Activated CD8-positive, alpha-beta T cell treated with anti-CD3 and anti-CD28 coated beads for 36 hours (primary cell): ENCODE measurements around the gene CHAC1. TPM values are rescaled to one million over a fixed set of nuclear protein-coding genes. Genes with fewer than 3 reads are reported as not detected.

ENCODE experiments used
- ATAC-seq: fragments of 200-7000 bp; cut with Tn5 transposase; one replicate; pipeline ENCODE4 v1.10.0; 2021; ENCODE audit warnings: mild to moderate bottlenecking, moderate library complexity
- CTCF ChIA-PET: fragments of 350-600 bp; sonication (Branson Sonifier 250); formaldehyde crosslinking; loops from one replicate; lab custom pipeline; 2021; ENCODE audit warnings: antibody characterized with exemption; lab: Charles Lee
- POLR2A ChIA-PET: fragments of 350-600 bp; sonication (Branson Sonifier 250); formaldehyde crosslinking; loops from one replicate; lab custom pipeline; 2021; ENCODE audit warnings: antibody characterized with exemption; lab: Charles Lee
- DNase-seq: peaks from one replicate; pipeline ENCODE4 v3.0.0-alpha.2; 2020
- H3K27ac Mint-ChIP-seq: one replicate; pipeline ENCODE4 v1.8.0; 2021; ENCODE audit warnings: mild to moderate bottlenecking, mixed read lengths
- H3K27me3 Mint-ChIP-seq: one replicate; pipeline ENCODE4 v1.8.0; 2021; ENCODE audit warnings: mixed read lengths
- H3K36me3 Mint-ChIP-seq: one replicate; pipeline ENCODE4 v1.8.0; 2021; ENCODE audit warnings: low read depth, mixed read lengths
- H3K4me1 Mint-ChIP-seq: one replicate; pipeline ENCODE4 v1.8.0; 2021; ENCODE audit warnings: low read depth, mixed read lengths
- H3K4me3 Mint-ChIP-seq: one replicate; pipeline ENCODE4 v1.8.0; 2021; ENCODE audit warnings: mild to moderate bottlenecking, moderate library complexity, mixed read lengths
- H3K9me3 Mint-ChIP-seq: one replicate; pipeline ENCODE4 v1.8.0; 2021; ENCODE audit warnings: mixed read lengths
- intact Hi-C: fragments of 100-400 bp; cut with micrococcal nuclease; formaldehyde crosslinking; loops from one replicate; pipeline ENCODE4 v1.10.0; 2022
- total RNA-seq, 2 experiments: library from RNA; stranded (reverse); gene quantifications; one replicate each; pipeline ENCODE4 v1.2.3, GENCODE V29; 2021
- TF ChIP-seq, protein P1 (sequence below): fragments of 200-600 bp; IDR thresholded peaks from one replicate; pipeline ENCODE4 v1.8.0; 2022; ENCODE audit warnings: antibody characterized with exemption, mild to moderate bottlenecking

The CHAC1 gene, protein sequence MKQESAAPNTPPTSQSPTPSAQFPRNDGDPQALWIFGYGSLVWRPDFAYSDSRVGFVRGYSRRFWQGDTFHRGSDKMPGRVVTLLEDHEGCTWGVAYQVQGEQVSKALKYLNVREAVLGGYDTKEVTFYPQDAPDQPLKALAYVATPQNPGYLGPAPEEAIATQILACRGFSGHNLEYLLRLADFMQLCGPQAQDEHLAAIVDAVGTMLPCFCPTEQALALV
- 10 to 100 TPM; 21.9 to 22.6 TPM for total RNA-seq

DNA sequence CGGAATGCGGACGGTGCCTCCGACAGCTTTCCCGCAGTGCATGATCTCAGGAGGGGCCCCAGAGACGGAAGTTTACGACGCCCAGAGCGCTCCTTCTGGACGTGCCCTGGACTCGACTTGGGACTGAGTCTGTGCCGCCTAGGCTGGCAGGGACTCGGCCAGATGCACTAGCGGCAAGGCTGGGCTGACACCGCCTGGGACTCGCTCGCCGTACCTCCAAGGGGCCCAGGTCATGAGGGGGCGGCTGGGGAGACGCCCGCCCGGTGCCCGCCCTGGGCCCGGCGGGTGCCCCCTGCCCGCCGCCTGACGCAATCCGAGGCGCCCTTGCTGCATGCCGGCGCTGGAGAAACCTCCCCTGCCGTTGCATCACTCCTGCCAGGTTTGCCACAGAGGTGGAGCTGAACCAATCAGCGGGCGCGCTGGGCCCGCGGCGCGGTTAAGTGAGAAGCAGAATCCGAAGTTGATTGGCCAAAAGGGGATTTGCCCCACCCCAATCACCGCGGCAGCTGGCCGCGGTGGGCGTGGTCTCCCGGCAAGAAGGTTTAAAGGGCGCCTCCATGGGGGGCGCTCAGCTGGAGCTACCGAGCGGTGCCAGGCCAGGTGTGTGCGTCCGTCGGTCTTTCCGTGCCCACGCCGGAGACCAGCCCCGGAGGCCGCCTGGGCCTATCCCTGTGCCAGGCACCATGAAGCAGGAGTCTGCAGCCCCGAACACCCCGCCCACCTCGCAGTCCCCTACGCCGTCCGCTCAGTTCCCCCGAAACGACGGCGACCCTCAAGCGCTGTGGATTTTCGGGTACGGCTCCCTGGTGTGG, at the start of gene CHAC1:
TSS of gene CHAC1 (plus strand) at position 571 of the 812 bp plus-strand sequence. CDS start at position 684, 113 bp downstream.
- H3K9me3 Mint-ChIP-seq: no peaks in the 10 kb centered on the region
- DNase-seq (peak; percentile 99), ATAC-seq (peak; percentile 92)
- ChIA-PET POLR2A (interaction anchor here (0.6 to 6.1 kb wide), 18 partner anchors 11 to 310 kb away, joined by 3 to 67 read pairs (median 3); partner anchors contain the start of genes DLL4, INO80 and VPS18), CTCF (interaction anchor here (0.6 to 7.5 kb wide), 14 partner anchors 9 to 95 kb away, joined by 3 to 73 read pairs (median 4); no protein-coding TSS in a partner anchor)
- H3K4me1 Mint-ChIP-seq: peaks cover 28% of the 10 kb centered on the region
- H3K4me3 Mint-ChIP-seq: peak within 1 kb of the TSS; percentile 94
- H3K27me3 Mint-ChIP-seq: no peaks in the 10 kb centered on the region
- peak within 1 kb of the TSS; percentile 95 for H3K27ac Mint-ChIP-seq
- peaks cover 37% of the 10 kb centered on the region for H3K36me3 Mint-ChIP-seq
- intact Hi-C loops: loop anchor here (10.0 kb wide), 1 partner anchor 48 kb away; no protein-coding TSS in a partner anchor
- TF ChIP-seq, protein P1, sequence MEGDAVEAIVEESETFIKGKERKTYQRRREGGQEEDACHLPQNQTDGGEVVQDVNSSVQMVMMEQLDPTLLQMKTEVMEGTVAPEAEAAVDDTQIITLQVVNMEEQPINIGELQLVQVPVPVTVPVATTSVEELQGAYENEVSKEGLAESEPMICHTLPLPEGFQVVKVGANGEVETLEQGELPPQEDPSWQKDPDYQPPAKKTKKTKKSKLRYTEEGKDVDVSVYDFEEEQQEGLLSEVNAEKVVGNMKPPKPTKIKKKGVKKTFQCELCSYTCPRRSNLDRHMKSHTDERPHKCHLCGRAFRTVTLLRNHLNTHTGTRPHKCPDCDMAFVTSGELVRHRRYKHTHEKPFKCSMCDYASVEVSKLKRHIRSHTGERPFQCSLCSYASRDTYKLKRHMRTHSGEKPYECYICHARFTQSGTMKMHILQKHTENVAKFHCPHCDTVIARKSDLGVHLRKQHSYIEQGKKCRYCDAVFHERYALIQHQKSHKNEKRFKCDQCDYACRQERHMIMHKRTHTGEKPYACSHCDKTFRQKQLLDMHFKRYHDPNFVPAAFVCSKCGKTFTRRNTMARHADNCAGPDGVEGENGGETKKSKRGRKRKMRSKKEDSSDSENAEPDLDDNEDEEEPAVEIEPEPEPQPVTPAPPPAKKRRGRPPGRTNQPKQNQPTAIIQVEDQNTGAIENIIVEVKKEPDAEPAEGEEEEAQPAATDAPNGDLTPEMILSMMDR: no peak

DNA sequence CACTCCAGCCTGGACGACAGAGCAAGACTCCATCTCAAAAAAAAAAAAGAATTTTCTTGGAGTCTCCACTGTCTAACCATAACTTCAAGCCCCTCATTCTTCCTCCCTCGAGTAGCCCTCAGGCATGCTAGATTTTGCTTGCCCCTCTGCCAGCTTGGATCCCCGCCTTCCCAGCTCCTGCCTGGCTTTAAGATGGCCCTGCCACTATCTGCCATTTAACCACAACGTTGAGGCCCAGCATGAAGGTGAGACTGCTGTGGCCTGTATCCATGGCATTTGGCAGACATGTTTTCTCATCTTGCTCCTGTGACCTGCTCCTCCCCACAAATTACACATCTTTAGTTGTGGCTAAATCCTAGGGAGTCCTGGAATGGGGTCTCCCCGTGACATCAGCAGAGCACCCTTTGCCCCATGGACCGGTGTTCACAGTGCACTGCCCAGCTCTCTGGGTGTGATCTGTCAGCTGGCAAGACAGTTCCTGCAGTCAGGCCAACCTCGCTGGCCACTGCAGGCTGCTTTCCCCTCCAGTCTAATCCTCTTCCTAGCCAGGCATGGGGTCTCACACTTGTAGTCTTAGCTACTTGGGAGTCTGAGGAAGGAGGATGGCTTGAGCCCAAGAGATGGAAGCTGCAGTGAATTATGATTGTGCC, 48.6 kb upstream of the CHAC1 start:
- H3K4me1 Mint-ChIP-seq: peaks cover 23% of the 10 kb centered on the region
- no peak for ATAC-seq

GRCh38 chr15:40906091-40906990, 46.9 kb upstream of the CHAC1 start:
- POLR2A ChIA-PET: interaction anchor here (0.8 to 2.9 kb wide), 8 partner anchors 12 to 279 kb away, joined by 3 to 11 read pairs (median 3); partner anchors contain the start of gene VPS18
- no peaks in the 10 kb centered on the region for H3K9me3 Mint-ChIP-seq

More for the DNA sequence above, 48.6 kb upstream of the CHAC1 start:
- Mint-ChIP-seq H3K27ac (no peak overlapping the region), H3K36me3 (peaks cover 9% of the 10 kb centered on the region), H3K9me3 (no peaks in the 10 kb centered on the region), H3K27me3 (no peaks in the 10 kb centered on the region), H3K4me3 (no peak overlapping the region)
- ChIA-PET CTCF (interaction anchor here (0.6 to 9.4 kb wide), 50 partner anchors 9 to 869 kb away, joined by 3 to 133 read pairs (median 4); partner anchors contain the start of genes CHP1, DLL4, EXD1 and MAPKBP1), POLR2A (interaction anchor here (0.6 to 3.6 kb wide), 9 partner anchors 8 to 322 kb away, joined by 3 to 15 read pairs (median 3); partner anchors contain the start of gene VPS18)
- intact Hi-C loops: loop anchor here (2.0 to 10.0 kb wide), 3 partner anchors 50 to 280 kb away; partner anchors contain the start of gene CHAC1
- DNase-seq: no peak
- TF ChIP-seq, protein P1: no peak

More at GRCh38 chr15:40906091-40906990, 46.9 kb upstream of the CHAC1 start:
- intact Hi-C loops: loop anchor here (10.0 kb wide), 2 partner anchors 48 to 118 kb away; partner anchors contain the start of gene CHAC1
- Mint-ChIP-seq H3K27ac (peak overlapping the region; percentile 85), H3K4me1 (peaks cover 23% of the 10 kb centered on the region), H3K36me3 (peaks cover 9% of the 10 kb centered on the region), H3K27me3 (no peaks in the 10 kb centered on the region), H3K4me3 (peak overlapping the region; percentile 74)
- TF ChIP-seq, protein P1: peak; percentile 91
- CTCF ChIA-PET: interaction anchor here (0.6 to 9.4 kb wide), 34 partner anchors 10 to 340 kb away, joined by 3 to 133 read pairs (median 4); partner anchors contain the start of genes CHAC1, DLL4, DNAJC17 and RHOV
- ATAC-seq: peak; percentile 79
- DNase-seq: peak; percentile 89
